Right atrium auricular region (tissue), 2 donors: Measurements from ENCODE around the gene UBTD1. TPM values are rescaled to one million over a fixed set of nuclear protein-coding genes. Genes with fewer than 3 reads are reported as not detected.

Experiments used
- DNase-seq: peaks from one replicate; pipeline ENCODE4 v3.0.0-alpha.2; 2019; ENCODE audit warnings: low spot score
- H3K27ac ChIP-seq, 2 donors: fragments of 200-600 bp; sonication (generic); 1 replicate in 1 of 2; 2 replicates in 1 of 2; pipeline ENCODE4 v1.5.1; 2016 to 2019
- H3K27me3 ChIP-seq, 2 donors: fragments of 200-600 bp; sonication (generic); one replicate each; pipeline versions ENCODE4 v1.5.1 to v1.6.0; 2017 to 2019
- H3K36me3 ChIP-seq: fragments of 200-600 bp; sonication (generic); one replicate; pipeline ENCODE4 v1.5.1; 2016
- H3K4me1 ChIP-seq, 2 donors: fragments of 200-600 bp; sonication (generic); one replicate each; pipeline versions ENCODE4 v1.5.1 to v1.6.0; 2017 to 2019
- H3K4me3 ChIP-seq, 2 donors: fragments of 200-600 bp; sonication (generic); 1 replicate in 1 of 2; 2 replicates in 1 of 2; pipeline ENCODE4 v1.5.1; 2017 to 2019; ENCODE audit warnings: mild to moderate bottlenecking in 1 of 2, moderate library complexity in 1 of 2
- H3K9me3 ChIP-seq, 2 donors: fragments of 200-600 bp; sonication (generic); one replicate each; pipeline ENCODE4 v1.5.1; 2019
- CTCF ChIP-seq, 2 donors: fragments of 200-600 bp; sonication (generic); IDR thresholded peaks; one replicate each; pipeline ENCODE4 v1.5.1; 2019; ENCODE audit warnings: antibody characterized with exemption in 2 of 2
- total RNA-seq, 2 donors: library from RNA; depleted of rRNA; stranded (reverse); fragments of >200 nt; gene quantifications; one replicate each; pipeline ENCODE4 v1.1.0, GENCODE V29; 2016

The UBTD1 gene
- total RNA-seq: 10 to 100 TPM; 26.7 to 30.7 TPM

DNA sequence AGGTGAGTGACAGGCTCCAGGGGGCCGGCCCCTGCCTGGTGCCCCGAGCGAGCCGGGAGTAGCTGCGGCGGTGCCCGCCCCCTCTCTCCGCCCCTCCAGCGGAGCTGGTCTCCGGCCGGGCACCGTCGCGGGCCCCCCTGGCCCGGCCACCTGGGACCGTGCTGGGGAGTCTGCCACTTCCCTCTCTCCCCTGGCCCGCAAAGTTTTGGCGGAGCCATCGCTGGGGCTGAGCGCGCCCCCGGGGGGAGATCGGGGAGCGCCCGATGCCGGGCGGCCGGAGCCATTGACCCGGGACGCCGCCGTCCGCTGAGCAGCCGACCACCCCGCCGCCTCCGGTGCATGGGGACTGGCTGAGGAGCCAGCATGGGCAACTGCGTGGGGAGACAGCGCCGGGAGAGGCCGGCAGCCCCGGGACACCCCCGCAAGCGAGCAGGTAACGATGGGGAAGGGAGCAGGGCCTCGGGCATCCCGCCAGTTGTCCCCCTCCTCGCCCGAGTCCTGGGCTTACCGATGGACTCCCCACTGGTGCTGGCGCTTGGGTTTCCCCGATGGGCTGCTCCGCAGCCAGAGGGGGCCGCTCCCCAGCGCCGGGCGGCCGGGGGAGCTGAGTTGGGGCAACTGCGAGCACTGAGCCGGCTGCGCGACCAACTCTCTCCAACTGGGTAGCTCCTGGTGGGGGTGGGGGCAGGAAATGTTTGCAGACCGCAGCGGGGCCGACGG is at the start of gene UBTD1:
Gene UBTD1, plus strand, starts transcription at position 84 of the 720 bp plus-strand sequence. Its CDS starts 280 bp downstream, at position 364.
- DNase-seq: no peak
- Histone ChIP-seq H3K27ac (peak within 1 kb of the TSS; percentile 96 to 97), H3K27me3 (no peaks in the 10 kb centered on the region), H3K4me1 (peaks cover 0 to 50% of the 10 kb centered on the region in 2 donors), H3K36me3 (no peaks in the 10 kb centered on the region), H3K4me3 (peak within 1 kb of the TSS; percentile 86 to 88), H3K9me3 (no peaks in the 10 kb centered on the region)
- peak in 1 of 2 donors; percentile 33 for TF ChIP-seq CTCF (IDR thresholded peaks at IDR 0.05)

GRCh38 chr10:97450828-97451227 is 47.9 kb upstream of the UBTD1 start:
- DNase-seq: no peak
- Histone ChIP-seq H3K9me3 (no peaks in the 10 kb centered on the region), H3K36me3 (peaks cover 27% of the 10 kb centered on the region), H3K27ac (no peak overlapping the region), H3K4me3 (no peak overlapping the region), H3K27me3 (no peaks in the 10 kb centered on the region), H3K4me1 (peaks cover 0 to 49% of the 10 kb centered on the region in 2 donors)
- no peak for TF ChIP-seq CTCF (IDR thresholded peaks at IDR 0.05)

DNA sequence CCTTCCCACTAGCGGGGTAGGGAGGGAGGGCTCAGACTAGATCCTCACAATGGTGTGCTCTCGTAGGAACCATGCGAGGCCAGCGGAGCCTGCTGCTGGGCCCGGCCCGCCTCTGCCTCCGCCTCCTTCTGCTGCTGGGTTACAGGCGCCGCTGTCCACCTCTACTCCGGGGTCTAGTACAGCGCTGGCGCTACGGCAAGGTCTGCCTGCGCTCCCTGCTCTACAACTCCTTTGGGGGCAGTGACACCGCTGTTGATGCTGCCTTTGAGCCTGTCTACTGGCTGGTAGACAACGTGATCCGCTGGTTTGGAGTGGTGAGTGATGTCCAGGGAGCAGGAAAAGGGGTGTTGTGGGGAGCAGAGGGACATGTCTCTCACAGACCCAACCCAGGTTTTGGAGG is 47.1 kb upstream of the UBTD1 start:
- TF ChIP-seq CTCF (IDR thresholded peaks at IDR 0.05): no peak
- H3K9me3 ChIP-seq: no peaks in the 10 kb centered on the region
- peaks cover 34% of the 10 kb centered on the region for H3K36me3 ChIP-seq
- H3K4me1 ChIP-seq: peaks cover 0 to 46% of the 10 kb centered on the region in 2 donors
- H3K27ac ChIP-seq: no peak overlapping the region
- H3K4me3 ChIP-seq: no peak overlapping the region
- DNase-seq: no peak
- no peaks in the 10 kb centered on the region for H3K27me3 ChIP-seq

GRCh38 chr10:97452352-97452751 is 46.4 kb upstream of the UBTD1 start:
- no peak overlapping the region for H3K27ac ChIP-seq

DNA sequence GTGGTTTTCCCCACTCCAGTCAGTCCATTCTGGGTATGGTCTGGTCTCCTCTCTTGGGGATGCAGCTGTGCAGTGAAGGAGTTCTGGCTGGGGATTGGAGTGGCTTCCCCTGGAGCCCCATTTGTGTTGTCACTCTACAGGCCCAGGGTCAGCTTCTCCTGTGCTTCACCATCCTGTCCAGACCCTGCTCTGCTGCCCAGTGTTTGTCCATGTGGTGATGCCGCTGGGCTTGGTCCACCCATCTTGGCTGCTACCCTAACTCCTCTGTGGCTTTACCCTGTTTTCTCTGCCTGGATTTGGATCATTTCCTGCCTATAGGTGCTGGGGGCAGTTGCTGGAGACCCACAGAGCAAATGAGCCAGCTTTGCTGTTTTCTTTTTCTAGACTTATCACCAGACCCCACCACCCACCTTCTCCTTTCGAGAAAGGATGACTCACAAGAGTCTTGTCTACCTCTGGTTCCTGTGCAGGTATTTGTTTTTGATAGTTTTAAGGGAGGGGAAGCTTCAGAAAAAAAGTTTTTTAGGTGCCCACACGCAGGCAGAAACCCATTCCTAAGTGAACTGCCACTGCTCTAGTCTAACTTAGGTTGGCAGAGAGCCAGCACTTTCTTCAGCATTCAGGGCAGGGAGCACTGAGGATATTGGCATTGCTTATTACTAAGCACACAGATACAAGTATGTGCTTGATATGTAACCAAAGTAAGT is 44.2 kb upstream of the UBTD1 start:
- Histone ChIP-seq H3K36me3 (peaks cover 61% of the 10 kb centered on the region), H3K9me3 (no peaks in the 10 kb centered on the region), H3K27ac (no peak overlapping the region), H3K4me3 (no peak overlapping the region), H3K27me3 (no peaks in the 10 kb centered on the region), H3K4me1 (peaks cover 0 to 26% of the 10 kb centered on the region in 2 donors)
- DNase-seq: no peak
- no peak for TF ChIP-seq CTCF (IDR thresholded peaks at IDR 0.05)

More at GRCh38 chr10:97452352-97452751, 46.4 kb upstream of the UBTD1 start:
- TF ChIP-seq CTCF (IDR thresholded peaks at IDR 0.05): no peak
- Histone ChIP-seq H3K4me3 (no peak overlapping the region), H3K36me3 (peaks cover 42% of the 10 kb centered on the region), H3K9me3 (no peaks in the 10 kb centered on the region), H3K27me3 (no peaks in the 10 kb centered on the region), H3K4me1 (peaks cover 0 to 38% of the 10 kb centered on the region in 2 donors)
- no peak for DNase-seq
